GM21360 (cell line): ENCODE data around the gene FBXL22.
A peak's percentile ranks its signal among the peaks of the same experiment; 100 is the strongest.

ENCODE experiments used
- ATAC-seq: cut with Tn5 transposase; IDR thresholded peaks from one replicate; pipeline ENCODE4 v1.9.1; 2021; ENCODE audit warnings: mild to moderate bottlenecking, moderate library complexity; ENCODE audit not compliant: unreplicated experiment

The FBXL22 gene

GRCh38 chr15:63593705-63594671, 3.2 kb upstream of the FBXL22 start:
- ATAC-seq = no peak

- ATAC-seq = no peak
Measured at GRCh38 chr15:63595065-63595464, 2.1 kb upstream of the FBXL22 start.

GRCh38 chr15:63595688-63596087, 1.5 kb upstream of the FBXL22 start:
- no peak for ATAC-seq

- ATAC-seq = no peak
Measured at GRCh38 chr15:63596676-63597037, 530 bp upstream of the FBXL22 start.

GRCh38 chr15:63597821-63598220, 634 bp downstream of the FBXL22 start:
- no peak for ATAC-seq

GRCh38 chr15:63598473-63599400, 1.6 kb downstream of the FBXL22 start:
- no peak for ATAC-seq

- no peak for ATAC-seq
Measured at GRCh38 chr15:63599401-63600000, 2.3 kb downstream of the FBXL22 start.

- ATAC-seq = no peak
Measured at GRCh38 chr15:63600001-63600615, 2.9 kb downstream of the FBXL22 start.

GRCh38 chr15:63600616-63601025, 3.4 kb downstream of the FBXL22 start:
- peak; percentile 57 for ATAC-seq

- no peak for ATAC-seq
Measured at GRCh38 chr15:63601026-63601703, 4.0 kb downstream of the FBXL22 start.

GRCh38 chr15:63601704-63602185, 4.6 kb downstream of the FBXL22 start:
- ATAC-seq = no peak

- no peak for ATAC-seq
Measured at GRCh38 chr15:63602595-63602994, 5.4 kb downstream of the FBXL22 start.

- ATAC-seq = no peak
Measured at GRCh38 chr15:63603516-63603915, 6.3 kb downstream of the FBXL22 start.

GRCh38 chr15:63604281-63604680, 7.1 kb downstream of the FBXL22 start:
- no peak for ATAC-seq

- ATAC-seq = no peak
Measured at GRCh38 chr15:63605036-63605435, 7.8 kb downstream of the FBXL22 start.

- ATAC-seq = no peak
Measured at GRCh38 chr15:63605816-63606215, 8.6 kb downstream of the FBXL22 start.

GRCh38 chr15:63606308-63606707, 9.1 kb downstream of the FBXL22 start:
- ATAC-seq = no peak

GRCh38 chr15:63608989-63609388, 11.8 kb downstream of the FBXL22 start:
- ATAC-seq = no peak

- no peak for ATAC-seq
Measured at GRCh38 chr15:63609448-63609847, 12.3 kb downstream of the FBXL22 start.

GRCh38 chr15:63610209-63610841, 13.1 kb downstream of the FBXL22 start:
- ATAC-seq = no peak
